ENCODE measurements around the gene SGSH. TPM values are rescaled to one million over a fixed set of nuclear protein-coding genes. Genes with fewer than 3 reads are reported as not detected.

Gene SGSH
- total RNA-seq, 1 donor from 2014 or later, result 3.7 TPM

- FAIRE-seq, result no peak
These were observed 56.8 kb downstream of the SGSH start for GRCh38 chr17:80163336-80163735.

GRCh38 chr17:80160536-80160935 is 59.6 kb downstream of the SGSH start:
- no peak for FAIRE-seq
- DNase-seq (ENCODE audit: low spot score in 2 of 2), result no peak

More at GRCh38 chr17:80163336-80163735, 56.8 kb downstream of the SGSH start:
- DNase-seq (ENCODE audit: low spot score in 2 of 2), result no peak

Other genes with a start within 250 kb of the SGSH start
- gene TBC1D16, start 184.5 kb downstream of the SGSH start, total RNA-seq, result 16.3 TPM
- gene CCDC40, start 183.7 kb downstream of the SGSH start, total RNA-seq, result 6.5 TPM
- 12.2 TPM for gene GAA, start 118.8 kb downstream of the SGSH start, total RNA-seq
- gene EIF4A3, start 73.2 kb downstream of the SGSH start, total RNA-seq, result 79.9 TPM
- 0.41 TPM for gene CARD14, start 50.3 kb downstream of the SGSH start, total RNA-seq
- 9.8 TPM for gene SLC26A11, start 94 bp upstream of the SGSH start, total RNA-seq
- gene RNF213, start 40.5 kb upstream of the SGSH start, total RNA-seq, result 12.2 TPM
- 13.9 TPM for gene ENDOV, start 194.8 kb upstream of the SGSH start, total RNA-seq